HG03045 (cell line): ENCODE measurements around the gene METTL21C.

Experiments used
- ATAC-seq: cut with Tn5 transposase; IDR thresholded peaks from one replicate; pipeline ENCODE4 v1.9.1; 2021; ENCODE audit warnings: mild to moderate bottlenecking, moderate library complexity; ENCODE audit not compliant: unreplicated experiment

The METTL21C gene

GRCh38 chr13:102697929-102698648 lies 3.2 kb upstream of the METTL21C start:
- ATAC-seq: no peak

- ATAC-seq: no peak
Measured at GRCh38 chr13:102697264-102697663, 2.4 kb upstream of the METTL21C start.

- ATAC-seq: no peak
Measured at GRCh38 chr13:102696465-102696864, 1.6 kb upstream of the METTL21C start.

GRCh38 chr13:102693776-102694175 lies 1.1 kb downstream of the METTL21C start:
- no peak for ATAC-seq

GRCh38 chr13:102693250-102693649 lies 1.6 kb downstream of the METTL21C start:
- ATAC-seq: no peak

- no peak for ATAC-seq
Measured at GRCh38 chr13:102692491-102692826, 2.4 kb downstream of the METTL21C start.

- ATAC-seq: no peak
Measured at GRCh38 chr13:102690883-102691282, 4.0 kb downstream of the METTL21C start.

- ATAC-seq: no peak
Measured at GRCh38 chr13:102688306-102688973, 6.4 kb downstream of the METTL21C start.

GRCh38 chr13:102687520-102687919 lies 7.3 kb downstream of the METTL21C start:
- ATAC-seq: no peak

- ATAC-seq: no peak
Measured at GRCh38 chr13:102686024-102686423, 8.8 kb downstream of the METTL21C start.

GRCh38 chr13:102683637-102684036 lies 11.2 kb downstream of the METTL21C start:
- ATAC-seq: no peak

GRCh38 chr13:102682727-102683126 lies 12.1 kb downstream of the METTL21C start:
- no peak for ATAC-seq

GRCh38 chr13:102682211-102682610 lies 12.6 kb downstream of the METTL21C start:
- ATAC-seq: no peak

GRCh38 chr13:102680842-102681740 lies 13.8 kb downstream of the METTL21C start:
- no peak for ATAC-seq

- no peak for ATAC-seq
Measured at GRCh38 chr13:102680133-102680717, 14.6 kb downstream of the METTL21C start.

GRCh38 chr13:102679449-102680132 lies 15.3 kb downstream of the METTL21C start:
- no peak for ATAC-seq

- no peak for ATAC-seq
Measured at GRCh38 chr13:102678339-102679107, 16.3 kb downstream of the METTL21C start.

GRCh38 chr13:102677122-102677521 lies 17.7 kb downstream of the METTL21C start:
- ATAC-seq: no peak

- ATAC-seq: no peak
Measured at GRCh38 chr13:102675115-102675514, 19.7 kb downstream of the METTL21C start.

GRCh38 chr13:102670130-102670529 lies 24.7 kb downstream of the METTL21C start:
- no peak for ATAC-seq
